ENCODE results near the gene PDE9A.

The PDE9A gene

DNA sequence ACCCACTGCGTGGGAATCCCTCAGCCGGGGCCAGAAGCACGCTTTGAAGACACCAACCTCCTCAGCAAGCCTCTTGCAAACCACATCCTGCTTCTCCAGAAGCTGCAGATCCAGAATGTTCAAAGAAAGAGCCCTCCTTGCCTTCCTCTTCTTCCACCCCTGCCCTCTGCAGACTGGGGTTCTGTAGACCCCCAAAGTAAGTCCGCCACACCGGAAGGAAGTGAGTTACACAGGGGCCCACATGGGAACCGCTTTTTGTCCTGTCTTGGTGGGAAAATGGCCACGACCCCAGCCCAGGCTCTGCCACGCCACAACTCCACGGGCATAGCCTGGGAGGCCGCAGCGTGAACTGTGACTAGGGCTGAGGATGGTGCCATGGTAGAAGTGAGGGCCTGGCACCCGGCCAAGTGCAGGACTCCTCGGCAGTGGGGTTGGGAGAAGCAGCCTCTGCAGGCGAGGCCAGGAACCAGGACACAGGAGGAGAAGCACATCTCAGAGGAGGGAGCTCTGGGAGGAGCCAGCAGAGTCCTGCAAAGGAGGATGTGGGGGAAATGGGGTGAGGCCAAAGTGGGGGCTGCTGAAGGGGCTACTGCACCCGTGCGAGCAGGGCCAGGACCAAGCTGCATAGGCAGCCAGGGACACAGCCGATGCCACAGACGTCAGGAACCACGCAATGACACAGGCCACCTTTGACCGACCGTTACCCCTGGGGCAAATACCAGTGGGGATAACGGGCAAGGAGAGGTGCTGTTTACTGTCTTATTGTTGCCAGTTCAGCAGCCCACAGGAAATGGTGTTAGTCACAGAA, 30.9 kb downstream of the PDE9A start:
- Mint-ChIP-seq H3K36me3 (peaks cover 0 to 1% of the 10 kb centered on the region in 2 donors), H3K27ac (peak overlapping the region; percentile 54), H3K4me3 (peak overlapping the region; percentile 37 to 52), H3K27me3 (peaks cover 20 to 44% of the 10 kb centered on the region in 2 donors), H3K9me3 (no peaks in the 10 kb centered on the region), H3K4me1 (peaks cover 6 to 19% of the 10 kb centered on the region in 2 donors)
- DNase-seq, result no peak
- ATAC-seq (replicated peaks), result peak; percentile 67 to 78

DNA sequence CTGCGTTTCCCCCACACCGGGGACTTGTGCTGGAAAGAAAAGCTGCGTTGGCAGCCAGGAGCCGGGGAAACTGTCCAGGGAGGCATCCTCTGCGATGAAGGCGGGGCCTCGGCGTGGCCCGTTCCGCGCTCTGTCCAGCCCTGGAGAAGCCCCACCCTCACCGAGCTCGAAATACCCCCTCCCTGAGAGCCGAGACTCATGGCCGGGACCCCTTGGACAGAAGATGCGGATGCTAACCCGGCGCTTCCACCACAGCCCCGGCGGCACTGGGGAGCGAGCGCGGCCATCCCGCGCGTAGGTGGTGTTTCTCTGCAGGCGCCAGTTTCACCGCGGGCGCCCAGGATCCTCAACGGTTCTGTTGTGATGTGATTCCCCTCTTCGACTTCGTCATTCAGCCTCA, 31.6 kb downstream of the PDE9A start:
- Mint-ChIP-seq H3K9me3 (no peaks in the 10 kb centered on the region), H3K36me3 (peaks cover 0 to 1% of the 10 kb centered on the region in 2 donors), H3K27me3 (peaks cover 14 to 37% of the 10 kb centered on the region in 2 donors), H3K4me1 (peaks cover 6 to 19% of the 10 kb centered on the region in 2 donors), H3K4me3 (no peak overlapping the region), H3K27ac (no peak overlapping the region)
- no peak for DNase-seq
- ATAC-seq (replicated peaks), result peak in 1 of 2 donors; percentile 9

DNA sequence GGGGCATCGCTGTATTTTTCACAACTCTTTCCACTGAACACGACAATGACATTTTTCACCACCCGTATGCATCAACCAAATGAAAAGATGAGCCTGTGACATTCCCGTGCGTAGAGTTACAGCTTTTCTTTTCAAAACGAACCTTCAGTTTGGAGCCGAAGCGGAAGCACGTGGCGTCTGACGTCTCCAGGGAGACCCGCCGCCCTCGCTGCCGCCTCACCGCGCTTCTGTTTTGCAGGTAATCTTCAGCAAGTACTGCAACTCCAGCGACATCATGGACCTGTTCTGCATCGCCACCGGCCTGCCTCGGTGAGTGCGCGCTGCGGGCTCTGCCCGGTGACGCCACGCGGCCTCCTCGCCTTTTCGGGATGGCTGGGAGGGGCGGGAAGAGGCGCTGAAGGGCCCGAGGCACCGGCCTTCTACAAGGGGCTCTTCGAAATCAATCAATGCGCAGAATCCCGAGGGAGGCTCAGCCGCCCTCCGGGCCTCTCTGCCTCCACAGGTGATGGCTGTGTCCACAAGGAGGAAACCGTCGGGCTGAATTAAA, 32.6 kb downstream of the PDE9A start:
- Mint-ChIP-seq H3K9me3 (no peaks in the 10 kb centered on the region), H3K4me3 (no peak overlapping the region), H3K27ac (no peak overlapping the region), H3K36me3 (peaks cover 0 to 1% of the 10 kb centered on the region in 2 donors), H3K27me3 (peaks cover 14 to 34% of the 10 kb centered on the region in 2 donors), H3K4me1 (peaks cover 6 to 19% of the 10 kb centered on the region in 2 donors)
- no peak for DNase-seq
- ATAC-seq (replicated peaks), result no peak

DNA sequence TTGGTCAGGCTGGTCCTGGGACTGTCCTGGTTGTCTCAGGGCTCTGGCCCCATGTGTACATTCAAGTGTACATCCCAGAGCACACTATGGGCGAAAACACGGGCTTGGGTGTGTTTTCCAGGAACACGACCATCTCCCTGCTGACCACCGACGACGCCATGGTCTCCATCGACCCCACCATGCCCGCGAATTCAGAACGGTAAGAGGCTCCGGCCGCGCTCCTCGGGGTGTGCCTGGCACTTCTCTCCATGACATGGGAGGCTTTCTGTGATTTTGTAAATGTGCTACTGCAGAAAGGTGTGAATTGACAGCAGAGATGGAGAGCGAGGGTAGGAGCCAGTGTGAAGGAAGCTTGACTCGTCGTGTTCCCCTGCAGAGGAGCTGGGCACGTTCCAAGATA, 34.4 kb downstream of the PDE9A start:
- Mint-ChIP-seq H3K27ac (no peak overlapping the region), H3K4me3 (no peak overlapping the region), H3K27me3 (peaks cover 7 to 21% of the 10 kb centered on the region in 2 donors), H3K36me3 (peaks cover 0 to 1% of the 10 kb centered on the region in 2 donors), H3K9me3 (no peaks in the 10 kb centered on the region), H3K4me1 (peaks cover 6 to 19% of the 10 kb centered on the region in 2 donors)
- DNase-seq (no peak), ATAC-seq (replicated peaks) (no peak)

DNA sequence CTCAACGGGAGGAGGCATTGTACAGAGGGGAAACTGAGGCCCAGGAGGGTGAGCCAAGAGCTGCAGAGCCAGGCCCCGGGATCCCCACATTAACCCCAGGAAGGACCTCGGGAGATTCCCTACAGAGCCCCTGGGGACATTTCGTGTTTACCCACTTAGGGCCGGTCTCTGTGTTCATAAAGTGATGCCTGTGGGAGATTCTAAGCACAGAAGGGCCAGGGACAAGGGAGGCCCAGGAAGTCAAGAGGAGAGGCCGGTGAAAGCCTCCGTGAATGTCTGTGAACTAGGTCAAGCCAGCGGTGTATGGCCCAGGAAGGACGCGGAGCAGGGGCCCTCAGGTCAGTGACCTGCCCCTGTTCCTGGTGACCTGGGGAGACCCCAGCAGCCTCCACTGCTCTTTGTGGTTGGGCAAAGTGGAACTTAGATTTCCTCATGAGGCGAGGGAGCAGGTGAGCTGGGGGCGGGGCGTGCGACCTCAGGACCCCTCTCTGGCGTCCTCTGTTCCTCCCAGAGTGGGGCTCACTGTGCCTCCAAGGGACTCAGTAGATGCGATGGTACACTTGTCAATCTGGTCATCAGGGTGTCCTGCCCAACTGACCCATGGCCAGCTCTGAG, 34.9 kb downstream of the PDE9A start:
- ATAC-seq (replicated peaks) (no peak), DNase-seq (no peak)
- Mint-ChIP-seq H3K4me1 (peaks cover 6 to 18% of the 10 kb centered on the region in 2 donors), H3K9me3 (no peaks in the 10 kb centered on the region), H3K4me3 (no peak overlapping the region), H3K36me3 (peaks cover 0 to 1% of the 10 kb centered on the region in 2 donors), H3K27ac (no peak overlapping the region), H3K27me3 (peaks cover 6 to 18% of the 10 kb centered on the region in 2 donors)

DNA sequence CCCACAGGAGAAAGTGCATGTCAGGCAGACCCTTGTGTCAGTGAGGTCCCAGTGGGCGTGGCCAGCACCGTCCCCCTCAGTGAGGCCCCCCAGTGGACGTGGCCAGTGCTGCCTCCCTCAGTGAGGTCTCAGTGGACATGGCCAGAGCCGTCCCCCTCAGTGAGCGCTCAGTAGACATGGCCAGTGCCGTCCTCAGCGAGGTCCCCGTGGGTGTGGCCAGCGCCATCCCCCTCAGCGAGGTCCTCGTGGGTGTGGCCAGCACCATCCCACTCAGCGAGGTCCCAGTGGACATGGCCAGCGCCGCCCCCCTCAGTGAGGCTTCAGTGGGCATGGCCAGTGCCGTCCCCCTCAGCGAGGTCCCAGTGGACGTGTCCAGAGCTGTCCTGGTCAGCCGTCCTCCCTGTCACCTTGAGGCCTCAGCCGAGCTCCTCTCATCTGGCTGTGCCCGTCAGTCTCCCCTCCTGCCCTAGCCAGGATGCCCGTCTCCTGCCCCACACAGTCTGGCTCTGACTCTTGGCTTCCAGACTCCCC, 35.5 kb downstream of the PDE9A start:
- H3K27me3 Mint-ChIP-seq, result peaks cover 6 to 12% of the 10 kb centered on the region in 2 donors
- H3K4me1 Mint-ChIP-seq, result peaks cover 6 to 12% of the 10 kb centered on the region in 2 donors
- no peak overlapping the region for H3K27ac Mint-ChIP-seq
- ATAC-seq (replicated peaks) (no peak), DNase-seq (no peak)
- H3K4me3 Mint-ChIP-seq, result no peak overlapping the region
- no peaks in the 10 kb centered on the region for H3K9me3 Mint-ChIP-seq
- peaks cover 0 to 1% of the 10 kb centered on the region in 2 donors for H3K36me3 Mint-ChIP-seq

DNA sequence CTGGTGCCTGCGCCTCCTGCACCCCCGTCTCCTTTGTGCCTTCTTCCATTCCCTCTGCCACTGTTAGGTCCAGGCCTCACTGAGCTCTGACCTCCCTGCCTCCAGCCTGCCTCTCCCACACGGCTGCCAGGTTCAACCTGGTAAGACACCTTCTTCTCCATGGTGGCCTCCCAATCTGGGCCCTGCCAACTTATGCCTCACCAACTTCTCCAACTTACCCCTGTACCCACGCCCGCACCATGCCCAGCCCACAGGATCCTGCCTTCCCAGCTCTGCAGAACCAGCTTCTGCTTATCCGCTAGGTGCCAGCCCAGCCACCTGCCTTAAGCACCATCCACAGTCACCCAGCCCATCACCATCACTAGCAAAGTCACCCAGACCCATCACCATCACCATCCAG, 37.2 kb downstream of the PDE9A start:
- Mint-ChIP-seq H3K27ac (no peak overlapping the region), H3K4me3 (no peak overlapping the region), H3K27me3 (peaks cover 0 to 5% of the 10 kb centered on the region in 2 donors), H3K4me1 (no peaks in the 10 kb centered on the region), H3K9me3 (no peaks in the 10 kb centered on the region), H3K36me3 (no peaks in the 10 kb centered on the region)
- no peak for ATAC-seq (replicated peaks)
- DNase-seq, result no peak

DNA sequence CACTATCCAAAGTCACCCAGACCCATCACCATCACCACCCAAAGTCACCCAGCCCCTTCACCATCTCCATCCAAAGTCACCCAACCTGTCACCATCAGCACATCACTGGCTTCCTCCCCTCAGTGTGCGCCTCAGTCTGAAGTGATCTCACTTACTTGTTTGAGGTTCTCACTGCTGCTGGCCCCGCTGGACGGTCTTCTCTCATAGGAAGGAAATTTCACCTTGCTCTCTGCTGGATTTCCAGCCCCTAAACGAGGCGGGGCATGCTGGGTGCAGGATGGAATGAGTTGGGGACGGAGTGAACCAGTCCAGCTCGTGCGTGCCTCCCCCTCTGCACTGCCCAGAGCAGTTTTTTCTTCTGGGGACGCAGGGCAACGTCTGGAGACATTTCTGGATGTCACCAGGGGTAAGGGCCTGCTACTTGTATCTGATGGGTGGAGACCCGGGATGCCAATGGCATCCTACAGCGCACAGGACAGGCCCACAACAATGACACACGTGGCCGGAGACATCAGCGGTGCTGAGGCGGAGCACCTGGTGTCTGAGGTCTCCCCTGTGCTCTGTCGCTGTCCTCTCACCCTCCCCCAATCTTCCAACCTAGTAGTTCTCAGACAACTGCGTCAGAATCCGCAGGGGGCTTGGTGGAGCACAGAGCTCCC, 38.6 kb downstream of the PDE9A start:
- DNase-seq, result no peak
- Mint-ChIP-seq H3K4me3 (no peak overlapping the region), H3K27me3 (peaks cover 0 to 5% of the 10 kb centered on the region in 2 donors), H3K9me3 (no peaks in the 10 kb centered on the region), H3K4me1 (no peaks in the 10 kb centered on the region), H3K27ac (no peak overlapping the region), H3K36me3 (no peaks in the 10 kb centered on the region)
- ATAC-seq (replicated peaks), result no peak

DNA sequence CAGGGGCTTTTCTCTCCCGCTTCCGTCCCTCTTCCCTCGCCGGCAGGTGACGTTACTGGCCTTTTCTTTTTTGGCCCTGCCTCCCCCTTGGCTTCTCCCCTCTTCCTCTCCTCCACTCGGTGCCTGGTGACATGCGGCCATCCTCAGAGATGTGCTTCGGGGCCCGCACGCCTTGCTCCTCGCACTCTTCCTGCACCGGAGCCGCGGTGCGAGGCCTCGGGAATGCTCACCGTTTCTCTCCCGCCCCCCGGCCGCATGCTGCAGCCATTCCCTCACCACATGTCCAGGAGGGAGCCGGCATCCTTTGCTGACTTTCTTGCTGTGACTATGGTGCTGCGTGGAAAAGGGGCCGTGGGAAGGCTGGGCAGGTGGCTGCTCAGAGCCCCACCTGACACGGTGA, 39.3 kb downstream of the PDE9A start:
- ATAC-seq (replicated peaks) (no peak), DNase-seq (no peak)
- H3K36me3 Mint-ChIP-seq, result no peaks in the 10 kb centered on the region
- no peaks in the 10 kb centered on the region for H3K9me3 Mint-ChIP-seq
- H3K4me3 Mint-ChIP-seq, result no peak overlapping the region
- H3K27ac Mint-ChIP-seq, result no peak overlapping the region
- no peaks in the 10 kb centered on the region for H3K4me1 Mint-ChIP-seq
- H3K27me3 Mint-ChIP-seq, result peaks cover 0 to 5% of the 10 kb centered on the region in 2 donors

DNA sequence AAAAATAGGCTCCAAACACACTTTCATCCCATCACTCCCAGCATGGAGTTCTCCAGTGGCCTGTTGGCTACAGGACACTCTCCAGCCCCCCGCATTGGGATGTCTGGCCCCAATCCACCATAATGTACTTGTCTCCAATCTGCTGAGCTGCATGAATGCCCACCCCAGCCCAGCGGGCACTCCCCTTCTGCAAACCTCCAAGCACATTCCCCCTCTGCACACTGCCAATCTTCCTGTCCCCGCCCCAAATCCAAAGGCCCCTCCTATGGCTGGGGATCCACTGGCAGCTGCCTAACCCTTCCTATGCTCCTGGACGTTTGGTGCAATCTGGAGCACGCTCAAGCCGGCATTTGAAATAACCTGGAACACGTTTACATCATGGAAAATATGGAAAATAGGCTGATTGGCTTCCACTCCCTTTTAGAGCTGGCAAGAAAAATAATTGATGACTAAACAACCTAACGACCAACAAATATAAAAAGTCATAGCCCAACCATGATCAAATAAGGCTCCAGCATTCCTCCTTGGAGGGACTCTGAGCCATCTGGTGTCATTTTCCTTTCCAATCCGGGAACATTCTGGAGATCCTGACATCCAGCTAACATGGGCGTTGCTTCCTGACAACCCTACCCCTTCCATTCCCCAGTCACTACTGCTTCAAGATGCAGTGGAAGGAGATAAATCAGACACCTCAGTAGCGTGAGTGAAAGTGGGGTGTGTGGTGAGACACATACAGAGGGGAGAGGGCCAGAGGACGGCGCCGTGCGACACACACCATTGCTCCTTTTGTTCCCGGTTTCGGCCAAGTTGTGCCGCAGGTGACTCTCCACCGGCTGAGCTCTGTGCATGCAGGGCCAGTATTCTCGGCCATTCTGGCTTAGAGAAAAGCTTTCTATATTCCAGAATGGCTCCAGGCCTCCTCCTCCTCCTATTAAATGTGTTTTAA, 41.6 kb downstream of the PDE9A start:
- H3K27me3 Mint-ChIP-seq, result peaks cover 0 to 5% of the 10 kb centered on the region in 2 donors
- H3K4me1 Mint-ChIP-seq, result no peaks in the 10 kb centered on the region
- H3K4me3 Mint-ChIP-seq, result no peak overlapping the region
- no peaks in the 10 kb centered on the region for H3K9me3 Mint-ChIP-seq
- no peak overlapping the region for H3K27ac Mint-ChIP-seq
- DNase-seq, result no peak
- no peak for ATAC-seq (replicated peaks)
- H3K36me3 Mint-ChIP-seq, result no peaks in the 10 kb centered on the region

DNA sequence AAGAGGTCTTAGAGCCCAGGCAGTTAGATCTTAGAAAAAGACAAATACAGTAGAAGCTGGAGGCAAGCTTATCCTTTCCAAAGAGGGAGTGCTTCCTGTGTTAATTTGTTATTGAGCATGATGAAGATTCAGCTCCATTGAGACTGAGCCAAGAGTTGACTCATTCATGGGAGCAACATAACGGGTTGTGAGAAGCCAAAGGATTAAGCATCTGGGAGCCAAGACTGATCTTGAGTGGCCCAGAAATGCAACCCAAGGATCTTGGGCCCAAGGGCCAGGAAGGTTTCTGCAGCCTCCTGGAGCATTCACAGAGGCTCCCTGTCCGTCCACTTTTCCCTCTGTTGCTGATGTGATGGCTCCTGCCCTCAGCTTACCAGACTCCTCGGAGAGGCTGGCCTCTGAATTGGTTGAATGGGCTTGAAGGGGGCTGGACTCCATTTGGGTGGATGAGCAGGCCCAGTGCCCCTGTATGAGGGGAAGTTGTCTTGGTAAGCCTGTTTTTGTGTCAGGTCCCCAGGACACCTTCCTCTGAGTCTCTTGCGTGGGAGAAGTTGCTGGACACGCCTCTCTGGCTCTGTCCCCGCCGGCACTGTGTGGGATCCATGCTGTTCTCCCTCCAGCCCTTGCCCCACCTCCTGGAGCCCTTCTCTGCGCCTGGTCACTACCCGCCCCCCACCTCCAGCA, 42.4 kb downstream of the PDE9A start:
- DNase-seq (no peak), ATAC-seq (replicated peaks) (no peak)
- peaks cover 0 to 5% of the 10 kb centered on the region in 2 donors for H3K27me3 Mint-ChIP-seq
- no peaks in the 10 kb centered on the region for H3K36me3 Mint-ChIP-seq
- H3K4me1 Mint-ChIP-seq, result no peaks in the 10 kb centered on the region
- H3K27ac Mint-ChIP-seq, result no peak overlapping the region
- H3K4me3 Mint-ChIP-seq, result no peak overlapping the region
- no peaks in the 10 kb centered on the region for H3K9me3 Mint-ChIP-seq

DNA sequence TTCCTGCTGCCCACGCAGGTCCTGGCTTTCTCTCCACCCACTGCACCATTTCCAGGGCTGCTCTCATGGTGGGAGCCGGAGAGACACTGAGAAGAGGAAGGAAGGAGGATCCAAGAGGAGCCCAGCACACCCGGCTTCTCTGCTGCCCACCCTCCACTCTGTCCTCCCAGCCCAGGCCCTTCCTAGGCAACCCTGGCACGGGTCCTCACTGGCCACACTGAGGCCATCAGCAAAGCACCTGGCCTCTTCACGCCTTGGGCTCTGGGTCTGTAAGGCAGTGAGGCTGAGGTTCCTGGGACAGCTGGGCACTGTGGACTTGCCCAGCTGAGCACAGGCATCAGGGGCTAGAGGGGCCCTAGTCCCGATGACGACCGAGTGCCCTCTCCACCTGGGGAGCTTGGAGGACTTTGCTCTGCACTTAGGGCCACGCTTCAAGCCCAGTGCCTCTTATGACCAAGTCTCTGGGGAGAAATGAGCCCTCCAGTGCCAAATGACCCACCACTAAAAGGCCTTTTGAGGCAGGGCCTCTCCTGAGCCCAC, 43.1 kb downstream of the PDE9A start:
- DNase-seq (no peak), ATAC-seq (replicated peaks) (no peak)
- no peaks in the 10 kb centered on the region for H3K4me1 Mint-ChIP-seq
- H3K4me3 Mint-ChIP-seq, result no peak overlapping the region
- H3K27ac Mint-ChIP-seq, result no peak overlapping the region
- H3K27me3 Mint-ChIP-seq, result peaks cover 0 to 5% of the 10 kb centered on the region in 2 donors
- no peaks in the 10 kb centered on the region for H3K36me3 Mint-ChIP-seq
- no peaks in the 10 kb centered on the region for H3K9me3 Mint-ChIP-seq

DNA sequence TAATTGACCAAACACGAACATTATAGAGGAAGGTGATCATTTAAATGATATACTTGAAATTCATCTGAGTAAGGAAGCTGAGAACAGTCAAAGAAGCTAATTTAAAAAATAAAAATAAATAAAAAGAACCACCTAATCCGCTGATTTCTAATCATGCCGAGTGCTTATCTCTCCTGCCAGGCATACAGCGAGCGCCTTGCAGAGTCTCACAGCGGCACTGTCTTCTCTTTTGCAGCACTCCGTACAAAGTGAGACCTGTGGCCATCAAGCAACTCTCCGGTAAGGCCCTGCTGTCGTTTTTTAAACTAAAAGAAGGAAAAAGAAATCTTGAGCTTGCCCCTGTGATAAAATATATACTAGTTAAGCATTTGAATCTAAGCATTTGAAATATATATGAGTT, 45.3 kb downstream of the PDE9A start:
- H3K27ac Mint-ChIP-seq, result no peak overlapping the region
- H3K36me3 Mint-ChIP-seq, result peaks cover 3 to 6% of the 10 kb centered on the region in 2 donors
- H3K4me3 Mint-ChIP-seq, result no peak overlapping the region
- DNase-seq (no peak), ATAC-seq (replicated peaks) (no peak)
- peaks cover 5 to 16% of the 10 kb centered on the region in 2 donors for H3K27me3 Mint-ChIP-seq
- H3K9me3 Mint-ChIP-seq, result peaks cover 0 to 2% of the 10 kb centered on the region in 2 donors
- H3K4me1 Mint-ChIP-seq, result no peaks in the 10 kb centered on the region

All from stimulated activated naive B cell treated with anti-CD40 and anti-IgM and Interleukin-4, amounts not matched to agents 10 μg/mL and 1 μg/mL and 100 μg/mL, for 72 hours (primary cell).